GM19035 (cell line): Measurements from ENCODE around the gene CCDC81.

Source experiments
- ATAC-seq: cut with Tn5 transposase; IDR thresholded peaks from one replicate; pipeline ENCODE4 v1.9.1; 2021; ENCODE audit not compliant: unreplicated experiment

The CCDC81 gene

GRCh38 chr11:86438685-86439084 is 64.0 kb downstream of the CCDC81 start:
- no peak for ATAC-seq

- no peak for ATAC-seq
These were observed 65.6 kb downstream of the CCDC81 start for GRCh38 chr11:86440305-86440716.

- no peak for ATAC-seq
These were observed 66.2 kb downstream of the CCDC81 start for GRCh38 chr11:86440843-86441242.

GRCh38 chr11:86442420-86442819 is 67.7 kb downstream of the CCDC81 start:
- no peak for ATAC-seq

DNA sequence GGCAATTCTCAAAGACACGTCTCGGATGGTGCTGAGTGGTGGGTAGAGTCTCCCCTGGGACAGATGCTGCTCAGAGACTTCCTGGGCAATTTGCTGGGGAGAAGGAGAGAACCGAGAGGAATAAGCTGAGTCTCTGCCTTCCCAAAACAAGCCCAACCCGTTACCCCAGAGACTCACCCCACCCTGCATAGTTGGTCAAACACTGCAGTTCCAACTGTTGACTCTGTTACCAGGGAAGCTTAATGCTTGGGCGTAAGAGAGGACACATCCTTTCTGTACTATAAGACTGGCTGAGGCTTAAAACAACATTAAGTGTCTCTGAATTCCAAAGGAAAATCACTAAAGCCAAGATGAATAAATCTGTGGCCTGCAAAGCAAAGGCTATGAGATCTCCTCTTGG is 68.1 kb downstream of the CCDC81 start:
- no peak for ATAC-seq

DNA sequence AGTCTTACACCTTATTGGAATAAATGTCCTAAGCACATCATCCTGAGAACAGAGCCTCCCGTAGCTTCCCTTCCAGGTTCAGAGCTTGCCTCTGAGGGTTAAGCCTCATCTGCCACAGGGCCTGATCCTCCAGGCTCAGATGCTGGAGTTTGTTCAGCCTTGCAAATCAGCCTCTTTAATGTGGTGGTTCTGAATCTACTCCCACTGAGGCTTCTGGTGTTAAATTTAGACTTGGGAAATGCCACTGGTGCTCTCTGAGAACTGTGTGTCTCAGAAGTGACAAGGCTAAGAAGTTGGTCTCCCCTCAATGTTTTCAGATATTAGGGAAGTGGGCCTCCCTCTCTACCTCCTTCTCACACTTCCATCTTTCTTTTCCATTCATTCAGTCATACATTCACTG is 68.7 kb downstream of the CCDC81 start:
- no peak for ATAC-seq

DNA sequence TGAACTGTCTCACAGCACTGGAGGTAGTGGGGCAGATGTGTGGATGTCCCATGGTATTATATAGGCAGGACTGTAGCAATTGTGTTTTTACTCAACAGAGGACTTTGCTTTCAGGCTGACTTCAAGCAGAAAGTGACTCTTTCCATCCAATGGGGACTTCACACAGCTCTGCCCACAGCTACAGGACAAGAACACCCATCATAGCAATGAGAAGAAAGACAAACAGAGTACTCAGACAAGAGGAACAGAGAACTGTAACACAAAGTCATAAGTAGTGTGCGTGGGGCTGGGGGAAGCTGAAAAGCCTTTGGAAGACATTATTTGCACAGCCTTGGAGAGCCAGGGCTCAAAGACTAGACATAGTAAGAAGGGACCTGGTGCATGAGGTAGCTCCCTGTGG is 70.3 kb downstream of the CCDC81 start:
- no peak for ATAC-seq

GRCh38 chr11:86446163-86446923 is 71.7 kb downstream of the CCDC81 start:
- no peak for ATAC-seq

- no peak for ATAC-seq
These were observed 72.2 kb downstream of the CCDC81 start for GRCh38 chr11:86446924-86447285.

DNA sequence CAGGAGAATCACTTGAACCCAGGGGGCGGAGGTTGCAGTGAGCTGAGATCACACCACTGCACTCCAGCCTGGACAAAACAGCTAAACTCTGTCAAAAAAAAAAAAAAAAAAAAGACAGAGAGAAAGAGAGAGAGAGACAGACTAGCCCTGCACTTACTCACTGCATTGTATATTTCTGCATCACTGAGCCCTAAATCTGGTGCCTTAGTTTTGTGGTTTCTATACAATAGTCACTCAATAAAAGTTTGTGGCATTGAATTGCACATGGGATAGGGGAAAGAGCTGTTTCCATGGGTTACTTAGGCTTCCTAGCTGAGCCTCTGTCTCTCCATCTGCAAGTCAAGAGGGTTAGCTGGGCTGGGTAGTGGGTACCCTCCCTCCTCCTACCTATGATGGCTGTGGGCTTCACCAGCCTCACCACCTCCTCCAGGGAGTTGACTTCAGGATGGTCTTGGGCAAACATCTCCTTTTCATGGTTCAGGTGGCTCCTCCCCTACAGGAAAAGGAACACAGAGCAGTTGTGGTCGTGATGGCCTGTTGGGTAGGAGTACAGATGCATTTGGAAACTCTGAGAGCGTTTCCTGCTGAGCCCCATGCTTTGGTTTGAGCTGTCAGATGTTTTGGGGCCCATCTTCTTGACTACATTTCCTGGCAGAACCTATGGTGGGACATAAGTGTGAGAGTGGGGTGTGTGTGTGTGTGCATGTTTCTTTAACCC is 73.2 kb downstream of the CCDC81 start:
- no peak for ATAC-seq

GRCh38 chr11:86449993-86450629 is 75.4 kb downstream of the CCDC81 start:
- no peak for ATAC-seq

GRCh38 chr11:86453290-86454030 is 78.8 kb downstream of the CCDC81 start:
- ATAC-seq = no peak

GRCh38 chr11:86456075-86456939 is 81.6 kb downstream of the CCDC81 start:
- peak; percentile 85 for ATAC-seq

DNA sequence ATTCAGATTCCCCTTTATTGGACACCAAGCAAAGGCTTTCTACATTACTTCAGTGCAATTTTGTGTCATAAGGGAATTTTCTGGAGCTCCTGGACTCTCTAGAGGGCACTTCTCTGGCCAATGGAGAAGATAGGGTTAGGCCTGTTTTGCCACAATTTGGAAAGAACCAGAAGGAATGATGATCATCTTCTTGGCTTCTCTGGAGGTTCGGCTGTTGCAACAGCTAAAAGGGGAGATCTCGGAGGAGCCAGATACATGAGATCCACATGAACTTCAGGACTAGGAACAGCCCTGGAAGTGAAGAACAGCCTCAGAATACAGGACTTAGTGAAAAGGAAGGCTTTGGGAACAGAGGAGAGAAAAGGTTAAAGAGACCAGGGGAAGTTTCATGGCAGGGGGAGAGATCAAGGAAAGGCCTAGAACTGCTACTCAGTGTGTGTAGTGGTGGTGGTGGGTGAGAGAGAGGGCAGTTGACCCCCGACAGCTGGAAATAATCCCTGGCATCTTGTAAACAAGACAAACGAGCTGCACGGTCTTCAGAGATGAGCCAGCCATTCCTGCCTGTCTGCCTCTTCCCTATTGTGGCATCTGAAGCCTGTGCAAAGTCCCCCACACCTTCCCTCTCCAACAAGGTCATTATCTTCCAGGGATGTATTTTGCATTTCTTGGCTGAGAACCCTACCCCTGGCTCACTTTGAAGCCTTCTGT is 83.8 kb downstream of the CCDC81 start:
- ATAC-seq = no peak

GRCh38 chr11:86459002-86459385 is 84.3 kb downstream of the CCDC81 start:
- no peak for ATAC-seq

GRCh38 chr11:86459682-86460460 is 85.2 kb downstream of the CCDC81 start:
- ATAC-seq = no peak

DNA sequence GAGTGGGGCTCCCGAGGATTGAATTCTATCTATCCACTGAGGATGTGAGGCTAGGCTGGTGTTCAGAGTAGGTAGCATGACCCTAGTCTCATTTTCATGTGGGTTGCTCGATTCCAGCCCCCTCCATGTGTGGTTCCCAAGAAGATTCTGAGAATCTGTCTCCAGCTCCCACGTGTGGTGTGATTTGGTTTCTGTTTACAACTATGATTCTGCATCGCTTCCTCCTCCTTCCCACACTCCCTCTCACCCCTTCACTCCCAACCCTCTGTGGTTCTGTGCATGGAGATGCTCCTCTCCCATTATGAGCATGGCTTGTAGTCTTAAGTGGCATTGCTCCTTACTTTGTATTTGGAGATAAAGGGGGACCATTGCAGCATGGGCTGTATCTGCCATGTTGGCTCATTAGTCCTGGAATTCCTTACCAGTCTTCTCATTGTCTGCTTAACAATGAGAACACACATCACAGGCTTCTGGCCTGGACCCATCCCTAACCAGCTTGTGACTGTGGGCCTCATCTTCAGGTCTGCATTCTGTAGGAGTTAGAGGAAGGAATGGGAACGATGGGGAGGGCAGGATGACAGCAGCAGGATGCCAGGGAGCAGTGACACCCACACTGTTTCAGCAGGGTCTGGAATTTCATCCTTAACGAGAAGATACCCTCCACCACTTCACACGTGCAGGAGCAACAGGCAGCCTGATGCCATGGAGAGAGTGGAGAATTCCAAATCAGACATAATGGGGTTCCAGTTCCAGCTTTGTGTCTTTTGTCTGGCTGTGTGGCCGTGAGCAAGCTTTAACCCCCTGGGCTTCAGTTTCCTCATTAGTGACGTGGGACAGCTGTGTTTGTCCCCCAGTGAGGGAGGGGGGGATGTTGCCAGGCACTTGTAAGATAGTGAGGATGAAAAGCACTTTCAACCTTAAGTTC is 86.0 kb downstream of the CCDC81 start:
- no peak for ATAC-seq

DNA sequence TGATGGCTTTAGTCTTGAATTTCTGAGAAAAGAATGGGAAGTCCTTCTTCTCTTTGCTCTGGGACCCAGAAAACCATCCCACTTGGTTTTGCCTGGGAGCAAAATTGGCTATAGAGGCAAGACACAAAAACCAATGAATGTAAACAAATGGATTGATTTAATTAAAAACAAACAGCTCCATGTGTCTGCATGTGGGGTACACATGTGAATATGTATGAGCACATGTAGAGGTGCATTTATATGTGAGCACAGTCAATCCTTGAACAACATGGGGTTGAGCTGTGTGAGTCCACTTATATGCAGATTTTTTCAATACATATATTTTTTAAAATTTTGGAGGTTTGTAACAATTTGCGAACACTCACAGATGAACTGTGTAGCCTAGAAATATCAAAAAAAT is 87.2 kb downstream of the CCDC81 start:
- ATAC-seq = no peak
